Nephron (organoid): ENCODE measurements around the gene ZNF213.

Experiments
- H3K27ac Mint-ChIP-seq, 3 experiments: 2 replicates each; pipeline ENCODE4 v1.8.0; 2020; ENCODE audit warnings: mixed read lengths in 3 of 3, mild to moderate bottlenecking in 2 of 3, moderate library complexity in 1 of 3
- H3K27me3 Mint-ChIP-seq: 2 replicates; pipeline ENCODE4 v1.8.0; 2021; ENCODE audit warnings: low read depth, mild to moderate bottlenecking, moderate library complexity, mixed read lengths
- H3K36me3 Mint-ChIP-seq: 2 replicates; pipeline ENCODE4 v1.8.0; 2020; ENCODE audit warnings: low read depth, mixed read lengths
- H3K4me1 Mint-ChIP-seq: 2 replicates; pipeline ENCODE4 v1.8.0; 2020; ENCODE audit warnings: mixed read lengths
- H3K4me3 Mint-ChIP-seq, 3 experiments: 2 replicates each; pipeline ENCODE4 v1.8.0; 2020; ENCODE audit warnings: mild to moderate bottlenecking in 3 of 3, mixed read lengths in 3 of 3, moderate library complexity in 2 of 3
- H3K9me3 Mint-ChIP-seq: 2 replicates; pipeline ENCODE4 v1.8.0; 2020; ENCODE audit warnings: mixed read lengths
- TF ChIP-seq, protein P1 (sequence below), 3 experiments: fragments of 200-600 bp; sonication (generic); IDR thresholded peaks; one replicate each; pipeline ENCODE4 v1.5.0; 2021; ENCODE audit warnings: antibody characterized with exemption in 3 of 3; ENCODE audit not compliant: unreplicated experiment in 3 of 3

ZNF213 gene, protein sequence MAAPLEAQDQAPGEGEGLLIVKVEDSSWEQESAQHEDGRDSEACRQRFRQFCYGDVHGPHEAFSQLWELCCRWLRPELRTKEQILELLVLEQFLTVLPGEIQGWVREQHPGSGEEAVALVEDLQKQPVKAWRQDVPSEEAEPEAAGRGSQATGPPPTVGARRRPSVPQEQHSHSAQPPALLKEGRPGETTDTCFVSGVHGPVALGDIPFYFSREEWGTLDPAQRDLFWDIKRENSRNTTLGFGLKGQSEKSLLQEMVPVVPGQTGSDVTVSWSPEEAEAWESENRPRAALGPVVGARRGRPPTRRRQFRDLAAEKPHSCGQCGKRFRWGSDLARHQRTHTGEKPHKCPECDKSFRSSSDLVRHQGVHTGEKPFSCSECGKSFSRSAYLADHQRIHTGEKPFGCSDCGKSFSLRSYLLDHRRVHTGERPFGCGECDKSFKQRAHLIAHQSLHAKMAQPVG

DNA sequence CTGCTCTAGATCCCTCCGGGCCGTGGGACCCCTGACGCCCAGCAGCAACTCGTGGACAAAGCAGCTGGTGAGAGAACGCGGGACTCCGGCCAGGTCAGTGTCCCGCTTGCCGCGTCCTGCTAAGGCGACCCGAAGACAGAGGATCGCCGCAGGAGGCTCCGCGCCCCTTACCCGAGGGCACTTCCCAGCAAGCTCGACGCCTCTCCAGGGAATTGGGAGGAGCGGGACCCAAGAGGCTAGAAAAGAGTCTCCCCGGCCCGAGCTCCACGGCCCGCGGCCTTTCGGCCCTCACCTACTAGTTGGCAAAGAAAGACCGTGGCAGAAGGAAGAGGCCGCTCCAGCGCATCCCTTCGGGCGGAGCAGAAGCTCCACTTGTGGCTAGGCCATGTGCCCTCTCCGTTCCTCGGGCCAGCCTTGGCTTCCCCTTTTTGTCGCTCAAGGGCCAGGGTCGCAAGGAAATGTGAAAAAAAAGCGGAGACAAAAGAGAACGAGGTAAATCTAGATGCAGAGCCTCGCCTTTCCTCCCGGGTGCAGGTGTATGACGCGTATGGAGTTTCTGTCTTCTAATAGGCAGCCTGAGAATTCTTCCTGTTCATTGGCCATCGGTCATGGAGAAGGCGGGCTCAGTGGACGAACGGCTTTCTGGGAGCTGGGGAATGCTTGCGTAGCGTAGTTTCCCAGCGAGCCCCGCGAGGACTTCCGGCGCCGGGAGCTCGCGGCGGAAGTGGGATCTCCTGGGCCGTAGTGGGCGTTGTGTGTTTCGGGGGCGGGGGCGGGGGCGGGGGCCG is at the start of gene ZNF213:
Gene ZNF213, plus strand, starts transcription at position 692 of the 788 bp plus-strand sequence. CDS start 2,252 bp downstream, outside the sequence.
- Mint-ChIP-seq H3K9me3 (no peaks in the 10 kb centered on the region), H3K4me1 (peaks cover 22% of the 10 kb centered on the region)
- TF ChIP-seq, protein P1, sequence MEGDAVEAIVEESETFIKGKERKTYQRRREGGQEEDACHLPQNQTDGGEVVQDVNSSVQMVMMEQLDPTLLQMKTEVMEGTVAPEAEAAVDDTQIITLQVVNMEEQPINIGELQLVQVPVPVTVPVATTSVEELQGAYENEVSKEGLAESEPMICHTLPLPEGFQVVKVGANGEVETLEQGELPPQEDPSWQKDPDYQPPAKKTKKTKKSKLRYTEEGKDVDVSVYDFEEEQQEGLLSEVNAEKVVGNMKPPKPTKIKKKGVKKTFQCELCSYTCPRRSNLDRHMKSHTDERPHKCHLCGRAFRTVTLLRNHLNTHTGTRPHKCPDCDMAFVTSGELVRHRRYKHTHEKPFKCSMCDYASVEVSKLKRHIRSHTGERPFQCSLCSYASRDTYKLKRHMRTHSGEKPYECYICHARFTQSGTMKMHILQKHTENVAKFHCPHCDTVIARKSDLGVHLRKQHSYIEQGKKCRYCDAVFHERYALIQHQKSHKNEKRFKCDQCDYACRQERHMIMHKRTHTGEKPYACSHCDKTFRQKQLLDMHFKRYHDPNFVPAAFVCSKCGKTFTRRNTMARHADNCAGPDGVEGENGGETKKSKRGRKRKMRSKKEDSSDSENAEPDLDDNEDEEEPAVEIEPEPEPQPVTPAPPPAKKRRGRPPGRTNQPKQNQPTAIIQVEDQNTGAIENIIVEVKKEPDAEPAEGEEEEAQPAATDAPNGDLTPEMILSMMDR (IDR thresholded peaks at IDR 0.05; ENCODE audit: unreplicated experiment in 3 of 3): no peak

DNA sequence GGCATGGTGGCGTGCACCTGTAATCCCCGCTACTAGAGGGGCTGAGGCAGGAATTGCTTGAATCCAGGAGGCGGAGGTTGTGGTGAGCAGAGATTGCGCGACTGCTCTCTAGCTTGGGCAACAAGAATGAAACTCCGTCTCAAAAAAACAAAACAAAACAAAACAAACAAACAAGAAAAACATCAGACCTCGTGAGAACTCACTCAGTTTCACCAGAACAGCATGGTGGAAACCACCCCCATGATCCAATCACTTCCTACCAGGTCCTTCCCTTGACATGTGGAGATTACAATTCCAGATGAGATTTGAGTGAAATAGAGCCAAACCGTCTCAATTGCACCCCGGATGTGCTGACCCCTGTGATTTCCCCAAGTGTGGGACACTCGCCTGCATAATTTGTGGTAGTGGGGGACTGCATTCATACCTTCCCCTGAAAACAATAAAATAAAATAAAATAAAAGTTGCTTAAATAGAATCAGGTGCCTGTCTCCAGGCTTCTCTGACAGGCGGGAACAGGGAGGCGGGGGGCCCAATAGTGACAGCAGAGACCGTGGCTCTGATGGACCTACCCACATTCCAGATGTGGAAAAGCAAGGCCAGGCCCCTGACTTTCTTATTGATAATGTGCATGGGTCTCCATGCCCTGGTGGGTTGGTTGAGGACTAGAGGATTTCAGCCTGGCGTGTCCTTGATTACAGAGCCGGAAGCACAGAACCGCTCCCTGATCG is 48.8 kb upstream of the ZNF213 start:
- no peak overlapping the region for H3K27ac Mint-ChIP-seq
- no peaks in the 10 kb centered on the region for H3K9me3 Mint-ChIP-seq
- H3K36me3 Mint-ChIP-seq: no peaks in the 10 kb centered on the region
- TF ChIP-seq, protein P1 (IDR thresholded peaks at IDR 0.05; ENCODE audit: unreplicated experiment in 3 of 3): no peak
- no peaks in the 10 kb centered on the region for H3K27me3 Mint-ChIP-seq
- no peak overlapping the region for H3K4me3 Mint-ChIP-seq
- H3K4me1 Mint-ChIP-seq: peaks cover 15% of the 10 kb centered on the region

More for the DNA sequence above, at the start of gene ZNF213:
- H3K4me3 Mint-ChIP-seq: peak within 1 kb of the TSS; percentile 98
- peaks cover 17% of the 10 kb centered on the region for H3K36me3 Mint-ChIP-seq
- H3K27me3 Mint-ChIP-seq: no peaks in the 10 kb centered on the region
- peak within 1 kb of the TSS; percentile 92 to 99 (median 99) for H3K27ac Mint-ChIP-seq

DNA sequence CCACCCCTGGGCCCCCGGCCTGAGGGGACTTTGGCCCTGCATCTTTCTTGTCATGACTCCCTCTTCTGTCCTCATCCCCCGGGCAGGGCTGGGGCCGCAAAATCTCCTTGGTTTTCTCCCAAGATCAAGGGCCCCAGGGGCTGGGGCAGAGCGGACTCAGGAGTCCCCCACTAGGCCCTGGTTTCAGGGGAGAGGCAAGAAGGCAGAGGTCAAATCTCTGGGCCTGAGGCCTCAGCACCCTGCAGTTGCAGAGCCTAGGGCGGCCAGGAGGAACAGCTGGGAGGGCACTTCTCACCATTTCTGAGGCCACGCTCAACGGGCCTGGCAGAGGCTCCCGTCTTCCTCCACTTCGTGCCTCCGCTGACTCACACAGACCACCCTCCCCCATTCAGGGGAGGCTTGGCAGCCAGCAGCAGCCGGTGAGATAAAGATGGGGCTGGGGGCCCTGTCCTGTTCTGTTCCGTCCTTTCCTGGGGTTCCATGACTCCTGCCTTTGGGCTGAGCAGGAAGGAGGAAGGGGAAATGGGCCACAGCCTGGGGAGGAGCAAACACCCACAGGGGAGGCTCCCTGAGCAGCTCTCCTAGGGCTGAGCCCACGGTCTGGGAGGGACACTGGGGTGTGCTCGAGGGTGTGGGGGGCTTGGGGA is 48.1 kb upstream of the ZNF213 start:
- no peak overlapping the region for H3K4me3 Mint-ChIP-seq
- TF ChIP-seq, protein P1 (IDR thresholded peaks at IDR 0.05; ENCODE audit: unreplicated experiment in 3 of 3): no peak
- H3K9me3 Mint-ChIP-seq: no peaks in the 10 kb centered on the region
- peaks cover under 1% of the 10 kb centered on the region for H3K27me3 Mint-ChIP-seq
- no peaks in the 10 kb centered on the region for H3K36me3 Mint-ChIP-seq
- H3K4me1 Mint-ChIP-seq: peaks cover 15% of the 10 kb centered on the region
- H3K27ac Mint-ChIP-seq: no peak overlapping the region

DNA sequence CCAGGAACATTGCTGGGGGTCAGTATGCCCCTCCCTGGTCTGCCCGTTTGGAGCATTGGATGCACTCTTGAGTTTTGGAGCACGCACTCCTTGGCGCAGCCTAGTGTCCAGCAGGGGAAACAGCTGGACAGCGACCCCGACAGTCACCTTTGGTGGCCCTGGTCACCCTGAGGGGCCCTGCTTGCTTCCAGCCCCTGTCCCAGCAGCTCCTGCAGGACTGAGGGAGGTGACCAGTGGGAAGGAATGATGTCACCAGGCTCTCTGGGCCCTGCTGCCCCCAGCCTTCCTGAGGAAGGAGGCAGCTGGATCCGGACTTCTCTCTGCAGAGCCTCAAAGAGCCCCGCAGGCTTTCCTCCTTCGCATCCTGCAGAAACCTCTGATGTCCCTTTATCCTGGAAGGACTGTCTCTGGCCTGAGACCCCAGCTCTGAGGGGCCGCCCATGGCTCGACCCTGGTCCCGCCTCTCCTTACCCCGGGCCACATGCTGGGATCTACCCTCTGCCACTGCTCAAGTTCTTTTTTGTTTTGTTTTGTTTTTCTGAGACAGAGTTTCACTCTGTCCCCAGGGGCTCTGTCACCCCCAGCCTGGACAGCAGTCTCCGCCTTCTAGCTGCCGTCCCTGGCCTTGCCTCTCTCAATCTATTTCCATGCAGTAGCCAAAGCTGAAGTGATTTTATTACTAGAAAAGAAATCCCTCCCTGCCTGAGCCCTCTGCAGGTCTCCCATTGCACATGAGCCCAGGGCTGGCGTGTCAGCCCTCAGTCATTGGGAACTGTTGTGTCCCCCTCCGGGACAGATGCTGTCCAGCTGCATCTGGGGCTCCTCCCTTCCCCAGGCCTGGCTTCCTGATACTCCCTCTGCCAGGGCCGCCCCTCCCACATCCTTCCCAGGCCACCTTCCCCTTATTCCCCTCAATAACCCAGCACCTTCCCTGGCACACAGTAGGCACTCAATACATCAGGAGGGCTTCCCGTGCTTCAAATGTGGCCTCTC is 47.3 kb upstream of the ZNF213 start:
- peaks cover 15% of the 10 kb centered on the region for H3K4me1 Mint-ChIP-seq
- no peaks in the 10 kb centered on the region for H3K36me3 Mint-ChIP-seq
- H3K4me3 Mint-ChIP-seq: peak overlapping the region in 2 of 3 experiments; percentile 3 to 20
- TF ChIP-seq, protein P1 (IDR thresholded peaks at IDR 0.05; ENCODE audit: unreplicated experiment in 3 of 3): no peak
- peaks cover 6% of the 10 kb centered on the region for H3K27me3 Mint-ChIP-seq
- peak overlapping the region; percentile 33 to 89 (median 35) for H3K27ac Mint-ChIP-seq
- no peaks in the 10 kb centered on the region for H3K9me3 Mint-ChIP-seq
